Skeletal muscle tissue (tissue), 4 donors: ENCODE results near the gene CTF1. TPM values are rescaled to one million over a fixed set of nuclear protein-coding genes. Genes with fewer than 3 reads are reported as not detected.

Experiments used
- H3K27ac ChIP-seq: one replicate; pipeline ENCODE4 v1.7.0; 2013; ENCODE audit warnings: mild to moderate bottlenecking, low read depth, low read length, inconsistent platforms
- H3K27me3 ChIP-seq, 3 donors: one replicate each; pipeline ENCODE4 v1.7.0; 2013; ENCODE audit warnings: low read length in 3 of 3; ENCODE audit not compliant: control insufficient read depth in 3 of 3, insufficient read depth in 3 of 3
- H3K36me3 ChIP-seq, 3 donors: one replicate each; pipeline ENCODE4 v1.7.0; 2013; ENCODE audit warnings: low read length in 3 of 3; ENCODE audit not compliant: control insufficient read depth in 3 of 3, insufficient read depth in 3 of 3
- H3K4me1 ChIP-seq, 3 donors: one replicate each; pipeline ENCODE4 v1.7.0; 2013; ENCODE audit warnings: low read length in 3 of 3, mild to moderate bottlenecking in 3 of 3; ENCODE audit not compliant: control insufficient read depth in 3 of 3, insufficient read depth in 3 of 3
- H3K4me3 ChIP-seq, 3 donors: one replicate each; pipeline ENCODE4 v1.7.0; 2013; ENCODE audit warnings: low read length in 3 of 3
- H3K9ac ChIP-seq, 3 donors: one replicate each; pipeline ENCODE4 v1.7.0; 2013; ENCODE audit warnings: low read length in 3 of 3, mild to moderate bottlenecking in 3 of 3, moderate library complexity in 2 of 3, low read depth in 1 of 3
- H3K9me3 ChIP-seq, 3 donors: one replicate each; pipeline ENCODE4 v1.7.0; 2013; ENCODE audit warnings: low read length in 3 of 3; ENCODE audit not compliant: control insufficient read depth in 3 of 3
- total RNA-seq: library from RNA; depleted of rRNA; stranded (reverse); fragments of >200 nt; gene quantifications from one replicate; pipeline ENCODE4 v1.2.3, GENCODE V29; 2014
- donor health status: Osteomylitis.

Gene CTF1
- total RNA-seq, 1 donor from 2014 or later = 0.52 TPM

- Histone ChIP-seq H3K4me3 (no peak overlapping the region), H3K9ac (no peak overlapping the region), H3K9me3 (no peaks in the 10 kb centered on the region), H3K27ac (peak overlapping the region; percentile 13), H3K36me3 (peaks cover 7 to 18% (median 10%) of the 10 kb centered on the region in 3 donors), H3K4me1 (peaks cover 6 to 10% (median 9%) of the 10 kb centered on the region in 3 donors), H3K27me3 (no peaks in the 10 kb centered on the region)
These were observed 46.0 kb downstream of the CTF1 start for GRCh38 chr16:30942426-30942806.

GRCh38 chr16:30944352-30944751 lies 47.9 kb downstream of the CTF1 start:
- Histone ChIP-seq H3K4me3 (no peak overlapping the region), H3K36me3 (peaks cover 7 to 18% (median 10%) of the 10 kb centered on the region in 3 donors), H3K27me3 (no peaks in the 10 kb centered on the region), H3K4me1 (peaks cover 6 to 14% (median 12%) of the 10 kb centered on the region in 3 donors), H3K9me3 (no peaks in the 10 kb centered on the region), H3K9ac (no peak overlapping the region), H3K27ac (no peak overlapping the region)

GRCh38 chr16:30946671-30947540 lies 50.5 kb downstream of the CTF1 start:
- Histone ChIP-seq H3K36me3 (peaks cover 7 to 15% (median 10%) of the 10 kb centered on the region in 3 donors), H3K4me1 (peaks cover 26 to 28% (median 27%) of the 10 kb centered on the region in 3 donors), H3K4me3 (no peak overlapping the region)

GRCh38 chr16:30947541-30947858 lies 51.1 kb downstream of the CTF1 start:
- H3K9me3 ChIP-seq = no peaks in the 10 kb centered on the region
- H3K4me3 ChIP-seq = no peak overlapping the region
- no peaks in the 10 kb centered on the region for H3K27me3 ChIP-seq
- H3K4me1 ChIP-seq = peaks cover 21 to 24% (median 22%) of the 10 kb centered on the region in 3 donors
- peaks cover 3 to 15% (median 10%) of the 10 kb centered on the region in 3 donors for H3K36me3 ChIP-seq
- H3K27ac ChIP-seq = peak overlapping the region; percentile 86
- H3K9ac ChIP-seq = no peak overlapping the region

More at GRCh38 chr16:30946671-30947540, 50.5 kb downstream of the CTF1 start:
- Histone ChIP-seq H3K27me3 (no peaks in the 10 kb centered on the region), H3K9me3 (no peaks in the 10 kb centered on the region), H3K27ac (no peak overlapping the region), H3K9ac (no peak overlapping the region)

- Histone ChIP-seq H3K4me3 (peak overlapping the region; percentile 83 to 88 (median 85)), H3K27ac (peak overlapping the region; percentile 86), H3K27me3 (no peaks in the 10 kb centered on the region), H3K9me3 (no peaks in the 10 kb centered on the region), H3K36me3 (peaks cover 0 to 10% (median 6%) of the 10 kb centered on the region in 3 donors), H3K4me1 (peaks cover 21 to 26% (median 22%) of the 10 kb centered on the region in 3 donors), H3K9ac (peak overlapping the region in 2 of 3 donors; percentile 75 to 89)
These were observed 51.6 kb downstream of the CTF1 start for GRCh38 chr16:30947859-30948666.

GRCh38 chr16:30948667-30949649 lies 52.5 kb downstream of the CTF1 start, which contains the start of gene ORAI3:
ORAI3 (plus strand) TSS chr16:30949068; CDS start chr16:30949290, 222 bp downstream.
- Histone ChIP-seq H3K4me1 (peaks cover 28 to 35% (median 31%) of the 10 kb centered on the region in 3 donors), H3K9ac (peak within 1 kb of the TSS; percentile 75 to 89 (median 80)), H3K27me3 (no peaks in the 10 kb centered on the region), H3K27ac (peak within 1 kb of the TSS; percentile 86), H3K9me3 (no peaks in the 10 kb centered on the region), H3K4me3 (peak within 1 kb of the TSS; percentile 83 to 88 (median 85)), H3K36me3 (peaks cover 0 to 6% (median 6%) of the 10 kb centered on the region in 3 donors)

- Histone ChIP-seq H3K9ac (peak overlapping the region; percentile 75 to 89 (median 80)), H3K27me3 (no peaks in the 10 kb centered on the region), H3K4me1 (peaks cover 28 to 37% (median 33%) of the 10 kb centered on the region in 3 donors), H3K4me3 (peak overlapping the region; percentile 83 to 88 (median 85)), H3K27ac (peak overlapping the region; percentile 86), H3K9me3 (no peaks in the 10 kb centered on the region), H3K36me3 (peaks cover 0 to 3% (median 2%) of the 10 kb centered on the region in 3 donors)
These were observed 53.5 kb downstream of the CTF1 start for GRCh38 chr16:30949650-30950515.

GRCh38 chr16:30950516-30951065 lies 54.2 kb downstream of the CTF1 start:
- peak overlapping the region in 2 of 3 donors; percentile 85 to 88 for H3K4me3 ChIP-seq
- no peaks in the 10 kb centered on the region for H3K27me3 ChIP-seq
- H3K9ac ChIP-seq = peak overlapping the region; percentile 27 to 80 (median 75)
- peak overlapping the region; percentile 86 for H3K27ac ChIP-seq
- H3K4me1 ChIP-seq = peaks cover 28 to 37% (median 33%) of the 10 kb centered on the region in 3 donors
- peaks cover 0 to 3% (median 0%) of the 10 kb centered on the region in 3 donors for H3K36me3 ChIP-seq
- no peaks in the 10 kb centered on the region for H3K9me3 ChIP-seq
